Activated T-cell treated with anti-CD3 and anti-CD28 coated beads, Interleukin-2, amount 50 U/mL, for 48 hours (primary cell): ENCODE data around the gene NDUFB4.

Experiments used
- DNase-seq, 2 experiments: peaks; one replicate each; pipeline ENCODE4 v3.0.0-alpha.2; 2020

Gene NDUFB4

DNA sequence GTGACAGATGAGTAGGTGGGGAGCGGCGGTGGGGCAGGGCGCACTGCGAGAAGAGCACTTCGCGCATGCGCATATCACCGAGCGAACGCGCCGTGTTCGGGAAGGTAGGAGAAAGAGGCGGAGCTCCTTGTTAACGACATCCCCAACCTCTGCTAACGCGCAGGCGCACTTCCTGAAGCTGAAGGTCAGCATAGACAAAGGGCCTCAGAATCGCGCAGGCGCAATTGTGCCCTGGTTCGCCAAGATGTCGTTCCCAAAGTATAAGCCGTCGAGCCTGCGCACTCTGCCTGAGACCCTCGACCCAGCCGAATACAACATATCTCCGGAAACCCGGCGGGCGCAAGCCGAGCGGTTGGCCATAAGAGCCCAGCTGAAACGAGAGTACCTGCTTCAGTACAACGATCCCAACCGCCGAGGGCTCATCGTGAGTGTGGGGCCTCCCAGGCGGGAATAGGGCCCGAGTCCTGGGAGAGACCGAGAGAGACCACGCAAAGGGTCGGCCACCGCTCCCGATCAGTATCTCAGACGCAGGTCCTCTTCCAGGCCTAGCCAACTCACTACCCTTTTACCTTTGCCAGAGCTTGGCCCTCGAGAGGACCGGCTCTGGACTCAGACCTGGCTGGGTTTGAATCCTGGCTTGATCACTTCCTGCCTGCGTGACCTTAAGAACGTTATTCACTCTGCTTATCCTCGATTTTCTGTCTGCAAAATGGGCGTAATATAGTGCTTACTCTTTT, at the start of gene NDUFB4:
TSS of gene NDUFB4 (plus strand) at position 221 of the 737 bp plus-strand sequence. CDS start at position 245, 24 bp downstream.
- peak; percentile 92 to 94 for DNase-seq

DNA sequence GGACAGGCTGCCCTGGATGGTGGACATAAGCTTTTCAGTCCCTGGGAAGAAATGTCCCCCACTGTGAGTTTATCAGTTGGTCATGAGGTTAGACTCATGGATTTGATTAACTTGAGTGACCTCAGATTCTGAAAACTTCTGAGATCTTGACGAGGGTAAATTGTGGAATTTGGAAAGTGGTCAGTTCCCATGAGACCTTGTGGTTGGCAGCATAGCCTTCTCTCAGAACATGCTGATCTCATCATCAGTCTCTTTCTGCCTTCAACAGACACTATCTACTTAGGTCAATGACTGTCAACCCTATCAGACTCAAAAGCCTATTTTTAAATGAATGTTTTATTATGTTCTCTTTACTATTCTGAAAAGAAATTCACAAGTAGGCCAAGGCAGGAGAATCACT, 45.6 kb upstream of the NDUFB4 start:
- DNase-seq: no peak

GRCh38 chr3:120552184-120553172, 43.7 kb upstream of the NDUFB4 start:
- DNase-seq: no peak

DNA sequence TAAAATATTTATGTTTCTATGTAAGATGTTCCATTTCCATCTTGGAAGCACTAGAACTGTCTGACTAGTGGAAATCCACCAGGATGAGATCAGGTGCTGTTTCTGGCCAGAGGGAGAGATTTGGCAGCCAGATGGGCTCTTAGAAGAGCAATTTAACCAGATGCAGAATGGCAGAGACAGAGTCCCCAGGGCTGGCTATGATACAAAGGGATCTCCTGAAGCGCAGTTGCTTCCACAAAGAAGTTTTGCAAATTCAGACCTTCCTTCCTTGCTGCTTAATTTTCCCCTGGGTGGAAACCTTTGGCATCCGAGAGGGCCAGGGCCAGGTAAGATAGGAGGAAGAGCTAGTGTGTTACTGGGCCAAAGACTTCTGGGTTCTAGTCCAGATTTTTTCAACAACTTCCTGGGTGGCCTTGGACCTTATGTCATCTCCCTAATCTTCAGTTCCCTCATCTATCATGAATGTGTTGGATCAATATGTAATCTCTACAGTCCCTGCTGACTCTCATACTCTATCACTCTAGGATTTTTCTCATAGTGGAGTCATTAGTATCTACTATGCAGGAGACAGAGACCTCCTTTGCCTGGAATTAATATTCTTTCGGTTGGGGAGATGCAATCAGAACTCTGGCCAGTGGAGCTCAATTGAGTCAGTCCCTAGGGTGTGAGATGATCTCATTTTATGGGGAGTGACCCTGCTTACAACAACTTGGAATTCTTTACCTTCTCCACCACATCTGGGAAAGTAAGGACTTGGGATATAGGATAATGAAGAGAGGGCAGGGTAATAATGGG, 41.1 kb upstream of the NDUFB4 start:
- no peak for DNase-seq

GRCh38 chr3:120555657-120556509, 40.3 kb upstream of the NDUFB4 start:
- DNase-seq: no peak

DNA sequence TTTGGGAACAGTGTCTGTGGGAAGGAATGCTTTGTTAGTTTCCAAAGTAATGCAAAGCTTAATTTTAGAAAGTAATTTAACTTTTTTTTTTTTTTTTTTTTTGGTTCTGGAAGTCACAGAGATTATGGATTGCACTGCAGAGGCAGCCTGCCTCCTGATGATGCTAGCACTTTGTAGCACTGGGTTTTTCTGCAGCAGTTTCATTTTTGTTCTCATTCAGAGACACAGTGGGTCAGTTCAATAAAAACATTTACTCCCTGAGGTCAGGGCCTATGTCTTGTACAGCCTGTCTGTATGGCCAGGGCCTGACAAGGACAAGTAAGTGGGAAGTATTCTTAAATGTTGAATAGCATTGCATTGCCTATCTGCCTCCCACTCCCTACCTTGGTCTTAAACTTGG, 39.0 kb upstream of the NDUFB4 start:
- DNase-seq: no peak

DNA sequence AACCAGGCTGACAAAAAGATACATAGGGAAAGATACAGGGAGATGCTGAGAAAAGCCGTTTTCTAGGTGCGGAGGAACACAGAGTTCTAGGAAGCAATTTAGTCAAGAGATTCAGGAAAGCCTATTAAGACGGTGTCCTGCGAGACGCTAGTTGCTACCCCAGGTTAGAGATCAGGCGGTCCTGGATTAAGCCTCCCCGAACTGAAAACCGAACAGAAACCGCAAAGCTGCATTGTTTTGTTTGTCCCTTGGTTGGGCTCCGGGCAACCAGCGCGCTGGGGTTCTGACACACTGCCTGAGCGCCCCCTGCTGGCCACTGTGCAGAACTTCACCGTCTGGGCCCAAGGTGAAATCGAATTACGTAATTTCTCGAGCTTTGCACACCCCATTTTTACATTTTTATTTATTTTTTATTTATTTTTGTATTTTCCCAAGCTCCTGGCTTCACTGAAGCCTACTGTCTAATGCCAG, 37.3 kb upstream of the NDUFB4 start:
- DNase-seq: peak; percentile 85 to 86

- DNase-seq: peak; percentile 24 to 29
Measured at GRCh38 chr3:120559242-120560061, 36.7 kb upstream of the NDUFB4 start.

DNA sequence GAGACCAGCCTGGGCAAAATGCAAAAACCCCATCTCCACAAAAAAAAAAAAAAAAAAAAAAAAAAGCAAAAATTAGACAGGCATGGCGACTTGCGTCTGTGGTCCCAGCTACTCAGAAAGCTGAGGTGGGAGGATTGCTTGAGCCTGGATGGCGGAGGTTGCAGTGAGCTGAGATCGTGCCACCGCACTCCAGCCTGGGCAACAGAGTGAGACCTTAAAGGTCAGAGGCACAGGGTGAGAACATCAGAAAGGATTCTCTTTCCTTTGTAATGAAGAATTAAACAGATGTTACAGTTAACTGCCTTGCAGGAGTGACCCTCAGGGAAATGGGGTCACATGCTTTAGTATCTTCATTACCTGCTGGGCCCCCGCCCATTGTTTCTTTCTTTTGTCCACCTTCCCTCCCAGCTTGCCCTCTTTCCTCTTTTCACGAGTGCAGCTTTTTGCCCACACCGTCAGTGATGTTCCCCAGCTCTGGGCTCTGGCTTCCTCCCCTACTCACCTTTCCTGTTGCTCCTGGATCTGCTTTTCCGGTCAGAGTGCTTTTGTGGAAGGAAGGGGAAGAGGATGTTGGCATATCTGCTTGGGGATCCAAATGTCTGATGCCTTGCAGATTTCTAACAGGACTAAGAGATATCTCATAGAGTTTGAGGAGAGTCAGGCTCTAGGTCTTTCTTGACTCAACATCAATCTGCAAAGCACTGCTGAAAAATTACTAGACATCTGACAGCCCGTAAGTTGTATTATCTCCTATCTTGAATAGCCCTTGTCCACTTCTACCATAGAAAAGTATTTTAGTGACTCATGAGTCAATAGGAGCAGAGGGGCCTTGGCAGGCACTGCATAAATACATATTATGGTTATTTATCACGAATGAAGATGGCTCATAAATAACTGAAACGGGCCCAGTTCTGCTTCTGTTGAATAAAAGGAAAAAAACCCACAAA, 35.6 kb upstream of the NDUFB4 start:
- no peak for DNase-seq

DNA sequence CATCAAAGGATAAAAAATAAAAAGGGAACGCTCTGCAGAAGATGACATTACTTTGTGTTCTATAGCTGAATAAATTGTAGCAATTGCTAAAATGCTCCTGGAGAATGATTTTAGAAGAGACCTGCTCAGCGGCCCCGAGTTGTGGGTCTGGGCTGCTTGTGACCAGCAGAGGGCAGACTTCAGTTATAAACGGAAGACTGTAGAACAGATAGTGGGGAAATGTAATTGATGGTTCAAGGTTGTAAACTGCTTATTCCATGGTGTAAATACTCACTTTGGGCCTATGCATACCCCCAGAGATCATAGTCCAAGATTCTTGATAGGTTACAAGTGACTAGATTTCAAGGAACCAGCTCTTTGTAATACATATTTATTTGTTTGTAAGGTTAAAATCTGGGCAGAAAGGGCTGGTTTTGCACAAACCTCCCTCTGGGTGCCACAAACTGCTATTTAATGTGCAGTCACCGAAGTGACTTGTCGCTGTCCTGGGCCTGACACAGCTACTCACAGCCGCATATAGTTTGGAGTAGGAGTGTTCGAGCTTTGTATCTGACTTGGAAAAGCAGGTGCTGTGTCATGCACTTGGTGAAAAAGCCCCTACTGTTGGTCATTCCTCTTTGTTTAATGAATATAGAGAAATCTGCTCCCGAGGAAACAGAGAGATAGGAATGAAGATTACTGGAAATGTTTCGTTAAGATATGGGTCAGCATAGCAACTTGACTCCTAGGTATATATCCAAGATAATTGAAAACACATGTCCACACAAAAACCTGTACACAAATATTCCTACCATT, 34.7 kb upstream of the NDUFB4 start:
- peak; percentile 71 to 75 for DNase-seq

GRCh38 chr3:120563356-120564022, 32.6 kb upstream of the NDUFB4 start:
- no peak for DNase-seq

DNA sequence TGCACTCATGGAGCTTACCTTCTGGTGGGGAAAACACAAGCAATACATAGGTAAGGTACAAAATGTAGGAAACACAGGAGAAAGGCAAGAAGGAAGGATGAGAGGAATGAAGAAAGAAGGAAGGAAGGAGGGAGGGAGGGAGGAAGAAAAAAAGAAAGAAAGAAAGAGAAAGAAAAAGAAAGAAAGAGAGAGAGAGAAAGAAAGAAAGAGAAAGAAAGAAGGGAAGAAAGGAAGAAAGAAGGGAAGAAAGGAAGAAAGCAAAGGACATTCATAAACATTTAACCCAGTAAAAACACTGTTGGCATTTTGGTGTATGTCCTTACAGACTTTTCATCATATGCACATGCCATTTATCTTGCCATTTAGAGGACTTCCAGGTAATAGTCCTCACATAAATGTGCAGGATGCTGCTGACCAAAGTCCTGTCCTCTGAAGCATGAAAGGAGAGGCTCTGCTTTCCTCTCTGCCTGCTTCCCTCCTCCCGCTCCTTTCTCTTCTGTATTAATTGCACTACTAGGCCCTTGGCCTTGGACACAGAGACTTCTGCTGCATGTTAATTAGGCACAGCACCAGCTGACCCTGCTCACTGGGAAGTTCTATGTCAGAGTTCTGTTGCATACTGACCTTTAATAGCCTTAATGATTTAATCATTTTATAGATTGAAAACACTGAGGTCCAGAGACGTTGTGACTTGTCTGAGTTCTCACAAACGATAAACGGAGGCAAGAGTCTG, 29.7 kb upstream of the NDUFB4 start:
- no peak for DNase-seq

- no peak for DNase-seq
Measured at GRCh38 chr3:120567370-120568201, 28.6 kb upstream of the NDUFB4 start.

- no peak for DNase-seq
Measured at GRCh38 chr3:120568202-120568531, 28.0 kb upstream of the NDUFB4 start.

DNA sequence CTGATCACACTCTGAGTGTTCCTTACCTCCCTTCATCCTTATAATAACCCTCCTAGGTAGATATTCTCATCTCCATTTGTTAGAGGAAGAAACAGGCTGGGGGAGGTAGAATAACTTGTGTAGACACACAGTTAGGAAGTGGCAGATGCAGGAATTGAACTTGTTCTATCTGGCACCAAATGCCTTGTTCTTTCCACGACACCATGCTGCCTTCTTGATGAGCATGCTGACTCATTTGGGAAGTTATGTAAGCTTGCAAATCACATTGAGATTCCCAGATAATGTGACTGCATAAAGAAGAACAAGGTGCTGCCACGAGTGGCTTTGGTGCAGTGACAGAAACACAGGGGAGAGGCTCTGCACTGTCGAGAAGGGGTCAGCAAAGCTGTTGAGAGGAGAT, 27.5 kb upstream of the NDUFB4 start:
- no peak for DNase-seq

- DNase-seq: no peak
Measured at GRCh38 chr3:120569222-120570057, 26.7 kb upstream of the NDUFB4 start.
